ENCODE results near the gene FBXL19.

The FBXL19 gene

DNA sequence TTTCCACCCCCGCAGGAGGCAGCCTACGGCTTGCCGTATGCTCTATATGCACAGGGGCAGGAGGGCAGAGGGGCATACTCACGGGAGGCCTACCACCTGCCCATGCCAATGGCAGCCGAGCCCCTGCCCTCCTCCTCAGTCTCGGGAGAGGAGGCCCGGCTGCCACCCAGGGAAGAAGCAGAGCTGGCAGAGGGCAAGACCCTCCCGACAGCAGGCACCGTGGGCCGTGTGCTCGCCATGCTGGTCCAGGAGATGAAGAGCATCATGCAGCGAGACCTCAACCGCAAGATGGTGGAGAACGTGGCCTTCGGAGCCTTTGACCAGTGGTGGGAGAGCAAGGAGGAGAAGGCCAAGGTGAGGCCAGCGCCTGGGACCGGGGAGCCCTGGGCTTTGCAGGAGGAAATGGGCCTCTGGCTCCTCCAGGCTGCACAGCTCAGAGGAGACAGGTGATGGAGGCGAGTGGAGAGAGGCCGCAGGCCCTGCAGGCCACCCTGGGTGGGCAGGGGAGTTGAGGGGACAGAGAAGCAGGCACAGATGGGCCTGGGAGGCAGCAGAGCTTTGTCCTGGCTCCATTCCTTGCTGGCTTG is 42.8 kb downstream of the FBXL19 start:
- H3K27ac ChIP-seq: no peak overlapping the region
- TF ChIP-seq ZFX (IDR thresholded peaks at IDR 0.05): no peak
- TF ChIP-seq, protein P1, sequence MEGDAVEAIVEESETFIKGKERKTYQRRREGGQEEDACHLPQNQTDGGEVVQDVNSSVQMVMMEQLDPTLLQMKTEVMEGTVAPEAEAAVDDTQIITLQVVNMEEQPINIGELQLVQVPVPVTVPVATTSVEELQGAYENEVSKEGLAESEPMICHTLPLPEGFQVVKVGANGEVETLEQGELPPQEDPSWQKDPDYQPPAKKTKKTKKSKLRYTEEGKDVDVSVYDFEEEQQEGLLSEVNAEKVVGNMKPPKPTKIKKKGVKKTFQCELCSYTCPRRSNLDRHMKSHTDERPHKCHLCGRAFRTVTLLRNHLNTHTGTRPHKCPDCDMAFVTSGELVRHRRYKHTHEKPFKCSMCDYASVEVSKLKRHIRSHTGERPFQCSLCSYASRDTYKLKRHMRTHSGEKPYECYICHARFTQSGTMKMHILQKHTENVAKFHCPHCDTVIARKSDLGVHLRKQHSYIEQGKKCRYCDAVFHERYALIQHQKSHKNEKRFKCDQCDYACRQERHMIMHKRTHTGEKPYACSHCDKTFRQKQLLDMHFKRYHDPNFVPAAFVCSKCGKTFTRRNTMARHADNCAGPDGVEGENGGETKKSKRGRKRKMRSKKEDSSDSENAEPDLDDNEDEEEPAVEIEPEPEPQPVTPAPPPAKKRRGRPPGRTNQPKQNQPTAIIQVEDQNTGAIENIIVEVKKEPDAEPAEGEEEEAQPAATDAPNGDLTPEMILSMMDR (conservative IDR thresholded peaks at IDR 0.05): no peak

DNA sequence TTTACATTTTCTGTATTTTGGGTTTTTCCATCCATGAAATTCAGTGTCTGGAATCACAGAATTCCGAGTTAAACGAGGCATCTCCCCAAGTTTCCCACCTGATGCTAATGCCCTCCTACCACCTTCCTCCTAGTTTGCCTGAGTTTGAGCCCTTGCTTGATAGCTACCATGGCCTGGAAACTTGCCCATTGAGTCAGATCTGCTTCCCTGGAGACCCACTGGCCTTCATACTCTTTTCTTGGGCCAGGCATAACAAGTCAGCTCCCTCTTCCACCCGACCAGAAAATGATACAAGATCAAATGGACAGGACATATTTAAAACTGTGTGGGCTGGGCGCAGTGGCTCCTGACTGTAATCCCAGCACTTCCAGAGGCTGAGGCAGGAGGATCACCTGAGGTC is 44.4 kb downstream of the FBXL19 start:
- H3K27ac ChIP-seq: no peak overlapping the region

DNA sequence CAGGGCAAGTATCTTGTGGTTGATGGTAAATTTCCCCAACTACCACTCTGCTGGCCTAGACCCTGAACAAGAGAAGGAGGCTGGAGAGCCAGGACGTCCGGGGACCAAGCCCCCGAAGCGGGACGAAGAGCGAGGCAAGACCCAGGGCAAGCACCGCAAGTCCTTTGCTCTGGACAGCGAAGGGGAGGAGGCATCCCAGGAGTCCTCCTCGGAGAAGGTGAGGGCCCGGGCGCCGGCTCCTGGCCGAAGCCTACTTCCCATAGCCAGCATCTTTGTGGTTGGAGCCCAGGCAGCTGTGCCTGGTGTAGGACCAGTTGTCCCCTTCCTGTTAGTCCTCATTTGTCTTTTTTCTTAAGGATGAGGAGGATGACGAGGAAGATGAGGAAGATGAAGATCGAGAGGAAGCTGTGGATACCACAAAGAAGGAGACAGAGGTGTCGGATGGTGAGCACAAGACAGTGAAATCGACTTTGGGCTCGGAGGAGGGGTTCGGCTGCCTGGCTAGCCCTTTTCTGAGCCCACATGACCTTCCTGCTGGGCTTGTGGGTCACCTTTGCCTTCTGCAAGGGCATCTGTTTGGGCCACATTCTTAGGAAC is 46.0 kb downstream of the FBXL19 start:
- TF ChIP-seq ZFX (IDR thresholded peaks at IDR 0.05): no peak
- H3K27ac ChIP-seq: no peak overlapping the region

More for the DNA sequence above, 44.4 kb downstream of the FBXL19 start:
- TF ChIP-seq ZFX (IDR thresholded peaks at IDR 0.05): no peak
- TF ChIP-seq, protein P1 (conservative IDR thresholded peaks at IDR 0.05): no peak

DNA sequence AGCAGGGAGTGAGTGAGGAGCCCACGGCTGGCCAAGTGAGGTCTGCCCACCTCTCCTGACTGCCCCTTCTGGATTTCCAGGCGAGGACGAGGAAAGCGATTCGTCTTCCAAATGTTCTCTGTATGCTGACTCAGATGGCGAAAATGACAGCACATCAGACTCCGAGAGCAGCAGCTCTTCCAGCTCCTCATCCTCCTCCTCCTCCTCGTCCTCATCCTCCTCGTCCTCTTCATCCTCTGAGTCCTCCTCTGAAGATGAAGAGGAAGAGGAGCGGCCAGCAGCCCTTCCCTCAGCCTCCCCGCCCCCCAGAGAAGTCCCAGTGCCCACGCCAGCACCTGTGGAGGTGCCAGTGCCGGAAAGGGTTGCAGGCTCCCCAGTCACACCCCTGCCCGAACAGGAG is 47.9 kb downstream of the FBXL19 start:
- TF ChIP-seq, protein P1 (conservative IDR thresholded peaks at IDR 0.05): no peak
- no peak for TF ChIP-seq ZFX (IDR thresholded peaks at IDR 0.05)
- H3K27ac ChIP-seq: no peak overlapping the region

DNA sequence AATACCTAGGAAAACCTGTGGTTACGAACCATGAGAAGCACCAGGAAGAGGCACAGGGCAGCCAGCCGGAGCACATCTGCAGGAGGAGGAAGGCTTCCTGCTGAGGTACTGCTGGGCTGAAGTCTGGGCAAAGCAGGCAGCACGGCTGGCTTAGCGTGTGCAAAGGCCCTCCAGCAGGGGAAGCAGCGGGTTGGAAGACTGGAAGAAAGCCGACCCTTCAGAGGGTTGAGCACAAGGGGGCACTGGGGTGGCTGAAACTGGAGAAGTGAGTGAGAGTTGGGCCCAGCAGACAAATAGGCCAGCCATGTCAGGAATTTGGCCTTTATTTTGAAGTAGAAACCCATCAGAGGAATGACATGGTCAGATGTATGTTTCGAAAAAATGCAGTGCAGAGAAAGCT is 49.5 kb downstream of the FBXL19 start:
- no peak overlapping the region for H3K27ac ChIP-seq
- TF ChIP-seq, protein P1 (conservative IDR thresholded peaks at IDR 0.05): no peak
- TF ChIP-seq ZFX (IDR thresholded peaks at IDR 0.05): no peak

DNA sequence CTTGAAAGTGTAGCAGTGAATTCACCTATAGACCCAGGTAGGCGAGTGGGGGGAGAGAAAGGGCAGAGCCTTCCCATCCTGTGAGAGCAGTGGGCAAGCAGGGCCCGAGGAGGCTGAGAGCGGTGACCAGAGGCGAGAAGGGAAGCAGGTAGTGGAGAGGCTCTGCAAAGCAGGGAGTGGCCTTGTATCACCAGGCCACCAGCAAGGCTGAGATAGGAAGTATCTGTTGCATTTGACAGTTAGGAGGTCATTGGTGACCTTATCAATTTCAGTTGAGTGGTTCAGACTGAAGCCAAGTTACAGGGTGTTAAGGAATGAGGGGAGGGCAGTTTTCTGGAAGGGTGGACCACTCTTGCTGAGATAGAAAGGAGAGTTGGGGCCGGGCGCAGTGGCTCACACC is 51.0 kb downstream of the FBXL19 start:
- TF ChIP-seq, protein P1 (conservative IDR thresholded peaks at IDR 0.05): no peak
- no peak for TF ChIP-seq ZFX (IDR thresholded peaks at IDR 0.05)
- H3K27ac ChIP-seq: no peak overlapping the region

DNA sequence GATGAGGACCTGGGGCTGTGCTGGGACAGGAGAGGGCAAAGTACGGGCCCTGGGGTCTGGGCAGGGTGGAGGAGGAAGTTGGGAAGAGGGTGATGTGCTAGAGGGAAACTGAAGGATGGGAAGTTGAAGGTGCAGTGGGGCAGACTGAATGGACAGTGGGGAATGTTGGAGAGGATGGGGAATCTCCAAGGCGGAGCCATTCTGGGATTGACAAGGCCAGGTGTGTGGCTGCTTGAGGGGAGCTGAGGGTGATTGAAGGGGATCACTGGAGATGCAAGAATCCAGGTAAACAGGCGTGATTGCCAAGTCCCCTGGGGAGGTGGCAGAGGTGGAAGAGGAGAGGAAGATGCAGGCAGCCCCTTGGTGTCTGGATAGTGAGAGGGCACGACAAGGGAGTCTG is 53.1 kb downstream of the FBXL19 start:
- TF ChIP-seq, protein P1 (conservative IDR thresholded peaks at IDR 0.05): no peak
- TF ChIP-seq ZFX (IDR thresholded peaks at IDR 0.05): no peak
- no peak overlapping the region for H3K27ac ChIP-seq

DNA sequence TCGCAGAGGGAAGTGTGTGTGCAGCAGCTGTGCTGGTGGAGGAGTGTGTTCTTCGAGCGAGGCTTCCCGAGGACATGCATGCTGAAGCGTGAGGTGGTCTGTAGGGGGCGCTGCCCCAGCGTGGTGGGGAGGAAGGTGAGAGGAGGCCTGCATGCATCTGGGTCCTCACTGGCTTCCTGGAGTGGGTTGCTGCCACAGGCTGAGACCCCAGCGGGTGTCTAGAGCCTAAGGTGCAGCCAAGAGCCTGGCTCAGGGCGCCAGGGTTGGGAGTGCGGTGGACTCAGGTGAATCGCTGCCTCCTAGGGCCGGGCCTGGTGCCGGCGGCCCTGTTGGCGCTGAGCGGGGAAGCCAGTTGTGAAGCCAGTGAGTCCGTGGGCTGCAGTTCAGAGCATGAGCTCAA is 54.1 kb downstream of the FBXL19 start:
- no peak overlapping the region for H3K27ac ChIP-seq
- no peak for TF ChIP-seq ZFX (IDR thresholded peaks at IDR 0.05)
- TF ChIP-seq, protein P1 (conservative IDR thresholded peaks at IDR 0.05): no peak; the same call in 1 of the 2 replicates
